Testis (tissue), 2 donors: ENCODE measurements around the gene LEMD2.

Source experiments
- POLR2A ChIP-seq: fragments of 450-650 bp; IDR thresholded peaks from one replicate; pipeline ENCODE4 v1.6.1; 2017; ENCODE audit warnings: antibody characterized with exemption, mild to moderate bottlenecking, moderate library complexity
- TF ChIP-seq, protein P1 (sequence below), 3 experiments: fragments of 450-650 bp in 2 of 3; fragments of 200-600 bp in 1 of 3; sonication (generic) in 1 of 3; IDR thresholded peaks; one replicate each; pipeline ENCODE4 v1.5.1; 2016 to 2019; ENCODE audit warnings: antibody characterized with exemption in 3 of 3, mild to moderate bottlenecking in 2 of 3, moderate library complexity in 1 of 3

DNA sequence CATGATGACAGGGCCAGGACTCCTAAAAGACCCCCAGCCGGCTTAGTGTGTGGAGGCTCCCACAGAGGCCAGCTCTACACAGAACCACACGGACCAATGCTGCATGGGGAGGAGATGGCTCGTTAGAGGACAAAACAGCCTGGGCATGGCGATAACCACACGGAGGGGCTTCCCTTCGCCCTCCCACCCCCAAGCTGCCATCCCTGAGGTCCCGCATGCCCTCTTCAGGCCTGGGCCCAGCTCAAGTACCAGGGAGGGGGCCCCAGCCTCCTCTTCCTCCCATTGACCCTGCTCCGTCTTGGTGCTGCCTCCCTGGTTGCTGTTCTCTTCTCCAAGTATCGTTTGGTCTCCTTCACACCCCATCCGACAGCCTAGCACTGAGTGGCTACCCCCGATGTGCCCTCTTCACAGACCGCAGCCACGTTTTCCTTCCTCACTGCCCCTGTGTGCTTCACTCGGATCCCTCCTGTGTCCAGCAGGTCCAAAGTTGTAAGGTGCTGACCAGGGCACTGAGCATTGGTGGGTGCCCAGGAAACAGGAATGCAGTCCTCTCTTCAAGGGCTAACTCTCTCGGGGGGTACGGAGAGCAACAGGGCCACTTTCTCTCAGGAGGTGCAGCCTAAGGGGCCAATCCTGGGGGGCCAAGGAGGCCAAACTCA, 24.4 kb upstream of the LEMD2 start:
- TF ChIP-seq, protein P1, sequence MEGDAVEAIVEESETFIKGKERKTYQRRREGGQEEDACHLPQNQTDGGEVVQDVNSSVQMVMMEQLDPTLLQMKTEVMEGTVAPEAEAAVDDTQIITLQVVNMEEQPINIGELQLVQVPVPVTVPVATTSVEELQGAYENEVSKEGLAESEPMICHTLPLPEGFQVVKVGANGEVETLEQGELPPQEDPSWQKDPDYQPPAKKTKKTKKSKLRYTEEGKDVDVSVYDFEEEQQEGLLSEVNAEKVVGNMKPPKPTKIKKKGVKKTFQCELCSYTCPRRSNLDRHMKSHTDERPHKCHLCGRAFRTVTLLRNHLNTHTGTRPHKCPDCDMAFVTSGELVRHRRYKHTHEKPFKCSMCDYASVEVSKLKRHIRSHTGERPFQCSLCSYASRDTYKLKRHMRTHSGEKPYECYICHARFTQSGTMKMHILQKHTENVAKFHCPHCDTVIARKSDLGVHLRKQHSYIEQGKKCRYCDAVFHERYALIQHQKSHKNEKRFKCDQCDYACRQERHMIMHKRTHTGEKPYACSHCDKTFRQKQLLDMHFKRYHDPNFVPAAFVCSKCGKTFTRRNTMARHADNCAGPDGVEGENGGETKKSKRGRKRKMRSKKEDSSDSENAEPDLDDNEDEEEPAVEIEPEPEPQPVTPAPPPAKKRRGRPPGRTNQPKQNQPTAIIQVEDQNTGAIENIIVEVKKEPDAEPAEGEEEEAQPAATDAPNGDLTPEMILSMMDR (IDR thresholded peaks at IDR 0.05), result no peak
- no peak for TF ChIP-seq POLR2A
